Islet precursor cell (in vitro differentiated cells): ENCODE results near the gene FAAP20.

Experiments used
- DNase-seq: peaks from one replicate; pipeline ENCODE4 v3.0.0-alpha.2; 2018

The FAAP20 gene

GRCh38 chr1:2209400-2210083 is 15.0 kb upstream of the FAAP20 start:
- DNase-seq: no peak

GRCh38 chr1:2208309-2209239 is 14.0 kb upstream of the FAAP20 start:
- no peak for DNase-seq

GRCh38 chr1:2206813-2207487 is 12.4 kb upstream of the FAAP20 start:
- DNase-seq: no peak

GRCh38 chr1:2205191-2205952 is 10.8 kb upstream of the FAAP20 start:
- peak; percentile 97 for DNase-seq

- DNase-seq: peak; percentile 95
Observed at GRCh38 chr1:2204415-2205190, 10.0 kb upstream of the FAAP20 start.

GRCh38 chr1:2203671-2204414 is 9.3 kb upstream of the FAAP20 start:
- no peak for DNase-seq

GRCh38 chr1:2202843-2203601 is 8.4 kb upstream of the FAAP20 start:
- no peak for DNase-seq

GRCh38 chr1:2202008-2202575 is 7.5 kb upstream of the FAAP20 start:
- no peak for DNase-seq

GRCh38 chr1:2201062-2201461 is 6.5 kb upstream of the FAAP20 start:
- DNase-seq: no peak

- no peak for DNase-seq
Observed at GRCh38 chr1:2200308-2200943, 5.9 kb upstream of the FAAP20 start.

- DNase-seq: peak; percentile 94
Observed at GRCh38 chr1:2199042-2199810, 4.7 kb upstream of the FAAP20 start.

GRCh38 chr1:2198571-2198970 is 4.0 kb upstream of the FAAP20 start:
- no peak for DNase-seq

GRCh38 chr1:2197707-2198165 is 3.2 kb upstream of the FAAP20 start:
- DNase-seq: no peak

GRCh38 chr1:2196901-2197638 is 2.5 kb upstream of the FAAP20 start:
- no peak for DNase-seq

- DNase-seq: no peak
Observed at GRCh38 chr1:2195785-2196184, 1.2 kb upstream of the FAAP20 start.

GRCh38 chr1:2194898-2195673 is 514 bp upstream of the FAAP20 start:
- DNase-seq: peak; percentile 92
